HEK293 (cell line): ENCODE data around the gene KSR1.

Experiments
- CTCF ChIA-PET: fragments of 350-600 bp; formaldehyde crosslinking; extraction: SDS; loops from one replicate; lab custom pipeline; 2021; ENCODE audit warnings: antibody characterized with exemption; lab: Yijun Ruan, JAX
- POLR2A ChIA-PET: fragments of 300-600 bp; formaldehyde crosslinking; extraction: SDS; loops from one replicate; lab custom pipeline; 2020; ENCODE audit warnings: antibody characterized with exemption, inconsistent platforms; lab: Yijun Ruan, JAX
- H3K27ac ChIP-seq: fragments of 200-500 bp; sonication (Bioruptor generic); 2 replicates; pipeline ENCODE4 v1.5.1; 2014; ENCODE audit warnings: low read depth, low read length, control low read depth, inconsistent platforms; ENCODE audit errors: extremely low read depth
- H3K36me3 ChIP-seq, 2 experiments: fragments of 200-500 bp in 1 of 2; sonication (Bioruptor generic) in 1 of 2; 1 replicate in 1 of 2; 2 replicates in 1 of 2; pipeline ENCODE4 v1.5.1; 2014 to 2017; ENCODE audit warnings: inconsistent platforms in 2 of 2, low read length in 2 of 2; ENCODE audit not compliant: control insufficient read depth in 2 of 2, insufficient read depth in 1 of 2
- H3K4me1 ChIP-seq: fragments of 200-500 bp; sonication (Bioruptor generic); 2 replicates; pipeline ENCODE4 v1.5.1; 2014; ENCODE audit warnings: mild to moderate bottlenecking, low read length, inconsistent platforms; ENCODE audit not compliant: control insufficient read depth, insufficient read depth
- H3K4me3 ChIP-seq: 2 replicates; pipeline ENCODE4 v1.5.1; 2011; ENCODE audit warnings: low read depth, mild to moderate bottlenecking, control low read depth, low read length, moderate library complexity
- H3K9me3 ChIP-seq: fragments of 200-500 bp; sonication (Bioruptor generic); 2 replicates; pipeline ENCODE4 v1.5.1; 2014; ENCODE audit warnings: low read depth, low read length, inconsistent platforms; ENCODE audit not compliant: control insufficient read depth, insufficient read depth
- GLI4 ChIP-seq: fragments of 450-650 bp; formaldehyde crosslinking; IDR thresholded peaks from 2 replicates; pipeline ENCODE4 v1.5.1; 2016; ENCODE audit warnings: missing biosample characterization, missing genetic modification characterization
- KLF16 ChIP-seq: fragments of 450-650 bp; formaldehyde crosslinking; IDR thresholded peaks from 2 replicates; pipeline ENCODE4 v1.5.1; 2017; ENCODE audit warnings: missing biosample characterization, missing genetic modification characterization
- WT1 ChIP-seq: fragments of 450-650 bp; formaldehyde crosslinking; IDR thresholded peaks from 2 replicates; pipeline ENCODE4 v1.5.1; 2016; ENCODE audit warnings: missing biosample characterization, missing genetic modification characterization
- ZBTB48 ChIP-seq: fragments of 450-650 bp; formaldehyde crosslinking; IDR thresholded peaks from 2 replicates; pipeline ENCODE4 v1.5.1; 2016; ENCODE audit warnings: missing biosample characterization, missing genetic modification characterization
- ZFHX2 ChIP-seq: fragments of 450-650 bp; formaldehyde crosslinking; conservative IDR thresholded peaks from 2 replicates; pipeline ENCODE4 v1.5.1; 2016; ENCODE audit warnings: missing biosample characterization, missing genetic modification characterization
- ZNF121 ChIP-seq: fragments of 450-650 bp; formaldehyde crosslinking; IDR thresholded peaks from 2 replicates; pipeline ENCODE4 v1.5.1; 2016; ENCODE audit warnings: missing biosample characterization, missing genetic modification characterization
- ZNF155 ChIP-seq: fragments of 450-650 bp; formaldehyde crosslinking; IDR thresholded peaks from 2 replicates; pipeline ENCODE4 v1.5.1; 2016; ENCODE audit warnings: missing biosample characterization, missing genetic modification characterization
- ZNF169 ChIP-seq: fragments of 450-650 bp; formaldehyde crosslinking; IDR thresholded peaks from 2 replicates; pipeline ENCODE4 v1.5.1; 2016; ENCODE audit warnings: missing biosample characterization, missing genetic modification characterization
- ZNF184 ChIP-seq: fragments of 450-650 bp; IDR thresholded peaks from 2 replicates; pipeline ENCODE4 v1.5.1; 2018; ENCODE audit warnings: missing biosample characterization, mild to moderate bottlenecking, missing genetic modification characterization
- ZNF221 ChIP-seq: fragments of 450-650 bp; formaldehyde crosslinking; IDR thresholded peaks from 2 replicates; pipeline ENCODE4 v1.5.1; 2017; ENCODE audit warnings: missing biosample characterization, missing genetic modification characterization, borderline replicate concordance
- ZNF266 ChIP-seq: fragments of 450-650 bp; formaldehyde crosslinking; IDR thresholded peaks from 2 replicates; pipeline ENCODE4 v1.5.1; 2016; ENCODE audit warnings: missing biosample characterization, missing genetic modification characterization, low read depth
- ZNF302 ChIP-seq: fragments of 450-650 bp; formaldehyde crosslinking; IDR thresholded peaks from 2 replicates; pipeline ENCODE4 v1.5.1; 2016; ENCODE audit warnings: missing biosample characterization, missing genetic modification characterization, low read depth
- ZNF354C ChIP-seq: fragments of 450-650 bp; formaldehyde crosslinking; IDR thresholded peaks from 2 replicates; pipeline ENCODE4 v1.5.1; 2016; ENCODE audit warnings: missing biosample characterization, missing genetic modification characterization, low read depth, borderline replicate concordance
- ZNF473 ChIP-seq: fragments of 450-650 bp; formaldehyde crosslinking; IDR thresholded peaks from 2 replicates; pipeline ENCODE4 v1.5.1; 2017; ENCODE audit warnings: missing biosample characterization, missing genetic modification characterization
- ZNF529 ChIP-seq: fragments of 450-650 bp; formaldehyde crosslinking; IDR thresholded peaks from 2 replicates; pipeline ENCODE4 v1.5.1; 2017; ENCODE audit warnings: missing genetic modification characterization, missing biosample characterization; ENCODE audit not compliant: insufficient replicate concordance
- ZNF549 ChIP-seq: fragments of 450-650 bp; IDR thresholded peaks from 2 replicates; pipeline ENCODE4 v1.5.1; 2018; ENCODE audit warnings: missing biosample characterization, missing genetic modification characterization, mild to moderate bottlenecking, inconsistent platforms, moderate library complexity
- ZNF596 ChIP-seq: fragments of 450-650 bp; IDR thresholded peaks from 2 replicates; pipeline ENCODE4 v1.5.0; 2018; ENCODE audit warnings: missing biosample characterization, mild to moderate bottlenecking, missing genetic modification characterization, moderate library complexity
- ZNF623 ChIP-seq: fragments of 450-650 bp; formaldehyde crosslinking; IDR thresholded peaks from 2 replicates; pipeline ENCODE4 v1.5.1; 2016; ENCODE audit warnings: missing biosample characterization, missing genetic modification characterization
- ZNF664 ChIP-seq: fragments of 450-650 bp; formaldehyde crosslinking; IDR thresholded peaks from 2 replicates; pipeline ENCODE4 v1.5.1; 2016; ENCODE audit warnings: missing biosample characterization, missing genetic modification characterization
- ZSCAN23 ChIP-seq: fragments of 450-650 bp; formaldehyde crosslinking; IDR thresholded peaks from 2 replicates; pipeline ENCODE4 v1.5.1; 2016; ENCODE audit warnings: missing biosample characterization, missing genetic modification characterization
- TF ChIP-seq, protein P1 (sequence below): fragments of 450-650 bp; formaldehyde crosslinking; IDR thresholded peaks from 2 replicates; pipeline ENCODE4 v1.5.1; 2016; ENCODE audit warnings: missing biosample characterization, missing genetic modification characterization
- TF ChIP-seq, protein P2 (sequence below): fragments of 450-650 bp; formaldehyde crosslinking; IDR thresholded peaks from 2 replicates; pipeline ENCODE4 v1.5.1; 2016; ENCODE audit warnings: missing biosample characterization, missing genetic modification characterization, low read depth
- TF ChIP-seq, protein P3 (sequence below): fragments of 450-650 bp; formaldehyde crosslinking; IDR thresholded peaks from 2 replicates; pipeline ENCODE4 v1.5.1; 2016; ENCODE audit warnings: missing biosample characterization, missing genetic modification characterization
- TF ChIP-seq, protein P4 (sequence below): fragments of 450-650 bp; formaldehyde crosslinking; IDR thresholded peaks from 2 replicates; pipeline ENCODE4 v1.5.1; 2017; ENCODE audit warnings: missing biosample characterization, missing genetic modification characterization
- TF ChIP-seq, protein P5 (sequence below): fragments of 450-650 bp; formaldehyde crosslinking; IDR thresholded peaks from 2 replicates; pipeline ENCODE4 v1.5.1; 2016; ENCODE audit warnings: missing biosample characterization, missing genetic modification characterization, borderline replicate concordance
- TF ChIP-seq, protein P6 (sequence below): fragments of 450-650 bp; formaldehyde crosslinking; IDR thresholded peaks from 2 replicates; pipeline ENCODE4 v1.5.1; 2017; ENCODE audit warnings: missing biosample characterization, missing genetic modification characterization

Gene KSR1

DNA sequence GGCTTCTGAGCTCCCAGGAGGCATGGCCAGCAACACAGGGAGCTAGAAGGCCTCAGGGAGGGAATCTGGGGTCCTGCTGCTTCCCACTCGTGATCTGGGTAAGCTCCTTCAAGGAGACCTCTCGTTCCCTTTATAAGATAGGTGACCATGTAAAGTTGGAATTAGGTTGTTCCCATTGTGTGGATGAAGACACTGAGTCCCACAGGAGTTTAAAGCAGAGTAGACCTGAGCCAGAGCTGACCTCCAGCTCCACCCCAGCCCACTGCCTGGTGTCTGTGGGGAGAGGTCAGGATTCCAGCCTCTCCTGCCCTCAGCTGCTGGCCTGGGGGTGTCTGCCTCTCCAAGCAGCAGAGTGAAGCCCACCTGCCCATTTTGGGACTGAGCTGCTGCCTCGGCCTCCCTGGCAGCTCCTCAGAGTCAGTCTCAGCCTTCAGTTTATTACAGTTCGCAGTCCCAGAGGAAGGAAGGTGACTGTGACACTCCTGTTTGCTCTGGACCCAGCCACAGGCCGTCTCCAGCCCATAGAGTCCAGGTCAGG is 141.6 kb downstream of the KSR1 start:
- Histone ChIP-seq H3K36me3 (peaks cover 0 to 52% of the 10 kb centered on the region in 2 experiments; a peak in 1 of 3 replicates), H3K27ac (no peak overlapping the region), H3K4me3 (no peak overlapping the region), H3K4me1 (no peaks in the 10 kb centered on the region), H3K9me3 (no peaks in the 10 kb centered on the region)
- ChIA-PET CTCF (interaction anchor here (0.5 to 8.6 kb wide), 11 partner anchors 11 to 360 kb away, joined by 3 to 115 read pairs (median 6); partner anchors contain the start of gene KSR1), POLR2A (interaction anchor here (0.9 kb wide), 1 partner anchor 243 kb away, joined by 3 read pairs; no protein-coding TSS in a partner anchor)
- TF ChIP-seq, protein P1, sequence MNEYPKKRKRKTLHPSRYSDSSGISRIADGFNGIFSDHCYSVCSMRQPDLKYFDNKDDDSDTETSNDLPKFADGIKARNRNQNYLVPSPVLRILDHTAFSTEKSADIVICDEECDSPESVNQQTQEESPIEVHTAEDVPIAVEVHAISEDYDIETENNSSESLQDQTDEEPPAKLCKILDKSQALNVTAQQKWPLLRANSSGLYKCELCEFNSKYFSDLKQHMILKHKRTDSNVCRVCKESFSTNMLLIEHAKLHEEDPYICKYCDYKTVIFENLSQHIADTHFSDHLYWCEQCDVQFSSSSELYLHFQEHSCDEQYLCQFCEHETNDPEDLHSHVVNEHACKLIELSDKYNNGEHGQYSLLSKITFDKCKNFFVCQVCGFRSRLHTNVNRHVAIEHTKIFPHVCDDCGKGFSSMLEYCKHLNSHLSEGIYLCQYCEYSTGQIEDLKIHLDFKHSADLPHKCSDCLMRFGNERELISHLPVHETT (tag by site-specific recombination) = no peak
- TF ChIP-seq ZNF169 (tag by site-specific recombination) (no peak), ZNF302 (tag by site-specific recombination) (no peak), KLF16 (tag by site-specific recombination) (no peak), ZNF155 (tag by site-specific recombination) (no peak), ZBTB48 (tag by site-specific recombination) (no peak), ZNF529 (tag by site-specific recombination) (no peak), WT1 (tag by site-specific recombination) (no peak), ZNF354C (tag by site-specific recombination) (no peak), ZNF121 (tag by site-specific recombination) (no peak), ZNF266 (tag by site-specific recombination) (no peak), GLI4 (no peak), ZSCAN23 (tag by site-specific recombination) (no peak), ZNF221 (no peak), ZFHX2 (tag by site-specific recombination) (no peak), ZNF623 (tag by site-specific recombination) (no peak)
- TF ChIP-seq, protein P2, sequence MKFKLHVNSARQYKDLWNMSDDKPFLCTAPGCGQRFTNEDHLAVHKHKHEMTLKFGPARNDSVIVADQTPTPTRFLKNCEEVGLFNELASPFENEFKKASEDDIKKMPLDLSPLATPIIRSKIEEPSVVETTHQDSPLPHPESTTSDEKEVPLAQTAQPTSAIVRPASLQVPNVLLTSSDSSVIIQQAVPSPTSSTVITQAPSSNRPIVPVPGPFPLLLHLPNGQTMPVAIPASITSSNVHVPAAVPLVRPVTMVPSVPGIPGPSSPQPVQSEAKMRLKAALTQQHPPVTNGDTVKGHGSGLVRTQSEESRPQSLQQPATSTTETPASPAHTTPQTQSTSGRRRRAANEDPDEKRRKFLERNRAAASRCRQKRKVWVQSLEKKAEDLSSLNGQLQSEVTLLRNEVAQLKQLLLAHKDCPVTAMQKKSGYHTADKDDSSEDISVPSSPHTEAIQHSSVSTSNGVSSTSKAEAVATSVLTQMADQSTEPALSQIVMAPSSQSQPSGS (tag by site-specific recombination) = no peak
- TF ChIP-seq, protein P3, sequence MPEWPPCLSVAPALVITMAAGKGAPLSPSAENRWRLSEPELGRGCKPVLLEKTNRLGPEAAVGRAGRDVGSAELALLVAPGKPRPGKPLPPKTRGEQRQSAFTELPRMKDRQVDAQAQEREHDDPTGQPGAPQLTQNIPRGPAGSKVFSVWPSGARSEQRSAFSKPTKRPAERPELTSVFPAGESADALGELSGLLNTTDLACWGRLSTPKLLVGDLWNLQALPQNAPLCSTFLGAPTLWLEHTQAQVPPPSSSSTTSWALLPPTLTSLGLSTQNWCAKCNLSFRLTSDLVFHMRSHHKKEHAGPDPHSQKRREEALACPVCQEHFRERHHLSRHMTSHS = no peak
- TF ChIP-seq, protein P4, sequence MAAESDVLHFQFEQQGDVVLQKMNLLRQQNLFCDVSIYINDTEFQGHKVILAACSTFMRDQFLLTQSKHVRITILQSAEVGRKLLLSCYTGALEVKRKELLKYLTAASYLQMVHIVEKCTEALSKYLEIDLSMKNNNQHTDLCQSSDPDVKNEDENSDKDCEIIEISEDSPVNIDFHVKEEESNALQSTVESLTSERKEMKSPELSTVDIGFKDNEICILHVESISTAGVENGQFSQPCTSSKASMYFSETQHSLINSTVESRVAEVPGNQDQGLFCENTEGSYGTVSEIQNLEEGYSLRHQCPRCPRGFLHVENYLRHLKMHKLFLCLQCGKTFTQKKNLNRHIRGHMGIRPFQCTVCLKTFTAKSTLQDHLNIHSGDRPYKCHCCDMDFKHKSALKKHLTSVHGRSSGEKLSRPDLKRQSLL (tag by site-specific recombination) = no peak

DNA sequence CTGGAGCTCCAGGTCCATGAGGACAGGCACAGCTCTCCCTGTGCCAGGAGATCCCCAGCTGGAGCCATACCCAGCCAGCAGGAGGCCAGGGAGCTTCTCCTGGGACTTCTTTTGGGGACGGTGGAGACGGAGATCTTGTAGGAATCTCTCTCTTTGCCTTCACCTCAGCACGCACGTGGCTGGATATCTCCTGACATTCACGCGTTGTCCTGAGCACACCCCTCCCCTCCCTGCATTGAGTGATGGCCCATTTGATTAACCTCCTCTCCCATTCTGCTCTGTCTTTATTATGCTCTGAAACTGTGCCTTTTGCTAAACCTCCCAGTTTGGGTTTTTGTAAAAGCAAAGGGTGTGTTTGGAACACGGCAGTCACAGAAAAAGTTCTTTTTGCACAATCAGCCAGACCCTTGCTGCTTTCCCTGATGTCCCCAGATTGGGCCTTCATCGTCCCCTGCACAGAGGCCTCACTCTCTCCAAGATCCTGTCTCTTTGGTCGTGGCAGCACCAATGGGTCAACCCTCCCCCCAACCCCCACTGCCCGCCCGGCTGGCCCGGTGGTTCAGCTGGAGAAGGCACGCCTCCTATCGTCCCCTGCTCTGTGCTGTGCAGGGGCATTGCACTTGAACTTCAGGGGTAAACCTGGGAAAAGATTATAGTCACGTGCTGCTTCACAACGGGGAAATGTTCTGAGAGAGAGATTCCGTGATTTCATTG is 142.2 kb downstream of the KSR1 start:
- Histone ChIP-seq H3K36me3 (peaks cover 0 to 47% of the 10 kb centered on the region in 2 experiments; a peak in 1 of 3 replicates), H3K4me3 (no peak overlapping the region), H3K4me1 (no peaks in the 10 kb centered on the region), H3K9me3 (no peaks in the 10 kb centered on the region), H3K27ac (no peak overlapping the region)
- ChIA-PET POLR2A (interaction anchor here (1.9 kb wide), 1 partner anchor 140 kb away, joined by 5 read pairs; no protein-coding TSS in a partner anchor), CTCF (interaction anchor here (1.0 to 20.8 kb wide), 24 partner anchors 10 to 361 kb away, joined by 3 to 267 read pairs (median 16); partner anchors contain the start of gene KSR1)
- no peak for TF ChIP-seq ZNF549 (tag by site-specific recombination)
- no peak for TF ChIP-seq ZNF596 (tag by site-specific recombination)
- TF ChIP-seq, protein P5, sequence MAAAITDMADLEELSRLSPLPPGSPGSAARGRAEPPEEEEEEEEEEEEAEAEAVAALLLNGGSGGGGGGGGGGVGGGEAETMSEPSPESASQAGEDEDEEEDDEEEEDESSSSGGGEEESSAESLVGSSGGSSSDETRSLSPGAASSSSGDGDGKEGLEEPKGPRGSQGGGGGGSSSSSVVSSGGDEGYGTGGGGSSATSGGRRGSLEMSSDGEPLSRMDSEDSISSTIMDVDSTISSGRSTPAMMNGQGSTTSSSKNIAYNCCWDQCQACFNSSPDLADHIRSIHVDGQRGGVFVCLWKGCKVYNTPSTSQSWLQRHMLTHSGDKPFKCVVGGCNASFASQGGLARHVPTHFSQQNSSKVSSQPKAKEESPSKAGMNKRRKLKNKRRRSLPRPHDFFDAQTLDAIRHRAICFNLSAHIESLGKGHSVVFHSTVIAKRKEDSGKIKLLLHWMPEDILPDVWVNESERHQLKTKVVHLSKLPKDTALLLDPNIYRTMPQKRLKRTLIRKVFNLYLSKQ (tag by site-specific recombination) = no peak
- TF ChIP-seq, protein P6, sequence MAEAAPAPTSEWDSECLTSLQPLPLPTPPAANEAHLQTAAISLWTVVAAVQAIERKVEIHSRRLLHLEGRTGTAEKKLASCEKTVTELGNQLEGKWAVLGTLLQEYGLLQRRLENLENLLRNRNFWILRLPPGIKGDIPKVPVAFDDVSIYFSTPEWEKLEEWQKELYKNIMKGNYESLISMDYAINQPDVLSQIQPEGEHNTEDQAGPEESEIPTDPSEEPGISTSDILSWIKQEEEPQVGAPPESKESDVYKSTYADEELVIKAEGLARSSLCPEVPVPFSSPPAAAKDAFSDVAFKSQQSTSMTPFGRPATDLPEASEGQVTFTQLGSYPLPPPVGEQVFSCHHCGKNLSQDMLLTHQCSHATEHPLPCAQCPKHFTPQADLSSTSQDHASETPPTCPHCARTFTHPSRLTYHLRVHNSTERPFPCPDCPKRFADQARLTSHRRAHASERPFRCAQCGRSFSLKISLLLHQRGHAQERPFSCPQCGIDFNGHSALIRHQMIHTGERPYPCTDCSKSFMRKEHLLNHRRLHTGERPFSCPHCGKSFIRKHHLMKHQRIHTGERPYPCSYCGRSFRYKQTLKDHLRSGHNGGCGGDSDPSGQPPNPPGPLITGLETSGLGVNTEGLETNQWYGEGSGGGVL (tag by site-specific recombination) = no peak
- TF ChIP-seq ZNF184 = no peak
- TF ChIP-seq ZNF664 (tag by site-specific recombination) = no peak
- TF ChIP-seq ZNF473 (tag by site-specific recombination) = no peak
